Dendritic cell treated with granulocyte-macrophage colony-stimulating factor and Interleukin-4, amounts not matched to agents 40 ng/mL and 50 ng/mL, for 4 days (primary cell): ENCODE measurements around the gene PRR36.
"Not testable (repeated sequence)": the region's sequence is repeated elsewhere in the genome, so short reads cannot be mapped to it uniquely, and the experiment has no call there.

Experiments
- H3K27ac Mint-ChIP-seq: one replicate; pipeline ENCODE4 v1.8.0; 2022; ENCODE audit warnings: mild to moderate bottlenecking, mixed read lengths
- H3K27me3 Mint-ChIP-seq: one replicate; pipeline ENCODE4 v1.8.0; 2022; ENCODE audit warnings: mild to moderate bottlenecking, mixed read lengths
- H3K36me3 Mint-ChIP-seq: one replicate; pipeline ENCODE4 v1.8.0; 2022; ENCODE audit warnings: low read depth, mixed read lengths
- H3K4me1 Mint-ChIP-seq: one replicate; pipeline ENCODE4 v1.8.0; 2022; ENCODE audit warnings: low read depth, mixed read lengths
- H3K4me3 Mint-ChIP-seq: one replicate; pipeline ENCODE4 v1.8.0; 2022; ENCODE audit warnings: mild to moderate bottlenecking, moderate library complexity, mixed read lengths
- H3K9me3 Mint-ChIP-seq: one replicate; pipeline ENCODE4 v1.8.0; 2022; ENCODE audit warnings: mixed read lengths
- intact Hi-C: fragments of 100-400 bp; cut with micrococcal nuclease; formaldehyde crosslinking; loops from one replicate; pipeline ENCODE4 v1.15.0; 2022

The PRR36 gene

GRCh38 chr19:7874076-7874896 is at the start of gene PRR36:
Gene PRR36 (minus strand): TSS chr19:7874390. CDS start chr19:7873689, 701 bp downstream.
- peaks cover 60% of the 10 kb centered on the region for H3K27me3 Mint-ChIP-seq
- H3K4me3 Mint-ChIP-seq: peak within 1 kb of the TSS; percentile 46
- intact Hi-C loops: no loop called here
- H3K36me3 Mint-ChIP-seq: no peaks in the 10 kb centered on the region
- H3K27ac Mint-ChIP-seq: no peak within 1 kb of the TSS
- peaks cover 39% of the 10 kb centered on the region for H3K4me1 Mint-ChIP-seq
- no peaks in the 10 kb centered on the region for H3K9me3 Mint-ChIP-seq

GRCh38 chr19:7923295-7924191 is 49.4 kb upstream of the PRR36 start:
- H3K9me3 Mint-ChIP-seq: no peaks in the 10 kb centered on the region
- H3K4me3 Mint-ChIP-seq: no peak overlapping the region
- peak overlapping the region; percentile 60 for H3K27ac Mint-ChIP-seq
- intact Hi-C loops: loop anchor here (2.0 to 10.0 kb wide), 2 partner anchors 71 to 239 kb away; partner anchors contain the start of gene TRAPPC5
- peaks cover 73% of the 10 kb centered on the region for H3K4me1 Mint-ChIP-seq
- H3K27me3 Mint-ChIP-seq: peaks cover 39% of the 10 kb centered on the region
- H3K36me3 Mint-ChIP-seq: peaks cover 52% of the 10 kb centered on the region

- no peaks in the 10 kb centered on the region for H3K9me3 Mint-ChIP-seq
- H3K27me3 Mint-ChIP-seq: peaks cover 46% of the 10 kb centered on the region
- H3K4me3 Mint-ChIP-seq: peak overlapping the region; percentile 23
- H3K36me3 Mint-ChIP-seq: peaks cover 45% of the 10 kb centered on the region
- H3K27ac Mint-ChIP-seq: no peak overlapping the region
- intact Hi-C loops: loop anchor here (10.0 kb wide), 1 partner anchor 238 kb away; the partner anchor contains the start of gene TRAPPC5
- peaks cover 79% of the 10 kb centered on the region for H3K4me1 Mint-ChIP-seq
These were observed 48.6 kb upstream of the PRR36 start for GRCh38 chr19:7922836-7923195.

- Mint-ChIP-seq H3K36me3 (peaks cover 39% of the 10 kb centered on the region), H3K4me3 (peak overlapping the region; percentile 87), H3K27ac (peak overlapping the region; percentile 94), H3K27me3 (peaks cover 51% of the 10 kb centered on the region), H3K4me1 (peaks cover 80% of the 10 kb centered on the region), H3K9me3 (no peaks in the 10 kb centered on the region)
- intact Hi-C loops: loop anchor here (2.0 to 10.0 kb wide), 2 partner anchors 19 to 237 kb away; partner anchors contain the start of genes MAP2K7 and TRAPPC5
These were observed 48.0 kb upstream of the PRR36 start for GRCh38 chr19:7921967-7922835.

- no peaks in the 10 kb centered on the region for H3K9me3 Mint-ChIP-seq
- peaks cover 57% of the 10 kb centered on the region for H3K27me3 Mint-ChIP-seq
- intact Hi-C loops: loop anchor here (2.0 to 10.0 kb wide), 2 partner anchors 19 to 237 kb away; partner anchors contain the start of genes MAP2K7 and TRAPPC5
- H3K27ac Mint-ChIP-seq: peak overlapping the region; percentile 94
- peaks cover 80% of the 10 kb centered on the region for H3K4me1 Mint-ChIP-seq
- peak overlapping the region; percentile 87 for H3K4me3 Mint-ChIP-seq
- peaks cover 31% of the 10 kb centered on the region for H3K36me3 Mint-ChIP-seq
These were observed 47.2 kb upstream of the PRR36 start for GRCh38 chr19:7921302-7921966.

GRCh38 chr19:7920519-7921301 is 46.5 kb upstream of the PRR36 start:
- Mint-ChIP-seq H3K4me1 (peaks cover 81% of the 10 kb centered on the region), H3K4me3 (peak overlapping the region; percentile 87), H3K36me3 (peaks cover 30% of the 10 kb centered on the region), H3K27ac (peak overlapping the region; percentile 94), H3K9me3 (no peaks in the 10 kb centered on the region), H3K27me3 (peaks cover 60% of the 10 kb centered on the region)
- intact Hi-C loops: loop anchor here (2.0 to 10.0 kb wide), 2 partner anchors 18 to 236 kb away; partner anchors contain the start of genes MAP2K7 and TRAPPC5

- intact Hi-C loops: loop anchor here (2.0 to 10.0 kb wide), 2 partner anchors 17 to 235 kb away; partner anchors contain the start of genes MAP2K7 and TRAPPC5
- Mint-ChIP-seq H3K4me3 (peak within 1 kb of the TSS; percentile 87), H3K27me3 (peaks cover 66% of the 10 kb centered on the region), H3K4me1 (peaks cover 82% of the 10 kb centered on the region), H3K27ac (peak within 1 kb of the TSS; percentile 94), H3K36me3 (peaks cover 30% of the 10 kb centered on the region), H3K9me3 (no peaks in the 10 kb centered on the region)
These were observed 45.7 kb upstream of the PRR36 start, which contains the start of gene SNAPC2 for GRCh38 chr19:7919610-7920518. Gene SNAPC2 (plus strand): TSS chr19:7920338. CDS start chr19:7920367, 29 bp downstream.

GRCh38 chr19:7918615-7919421 is 44.6 kb upstream of the PRR36 start:
- intact Hi-C loops: no loop called here
- Mint-ChIP-seq H3K9me3 (no peaks in the 10 kb centered on the region), H3K4me3 (peak overlapping the region; percentile 87), H3K27me3 (peaks cover 66% of the 10 kb centered on the region), H3K4me1 (peaks cover 72% of the 10 kb centered on the region), H3K27ac (peak overlapping the region; percentile 94), H3K36me3 (peaks cover 36% of the 10 kb centered on the region)

GRCh38 chr19:7918062-7918614 is 43.9 kb upstream of the PRR36 start:
- intact Hi-C loops, H3K9me3 Mint-ChIP-seq: not testable (repeated sequence)
- peaks cover 38% of the 10 kb centered on the region for H3K36me3 Mint-ChIP-seq
- H3K27ac Mint-ChIP-seq: peak overlapping the region; percentile 62
- H3K4me3 Mint-ChIP-seq: peak overlapping the region; percentile 65
- H3K4me1 Mint-ChIP-seq: peaks cover 65% of the 10 kb centered on the region
- peaks cover 66% of the 10 kb centered on the region for H3K27me3 Mint-ChIP-seq

GRCh38 chr19:7917267-7918061 is 43.3 kb upstream of the PRR36 start:
- H3K27me3 Mint-ChIP-seq: peaks cover 69% of the 10 kb centered on the region
- intact Hi-C loops: no loop called here
- H3K36me3 Mint-ChIP-seq: peaks cover 38% of the 10 kb centered on the region
- H3K27ac Mint-ChIP-seq: peak overlapping the region; percentile 62
- peak overlapping the region; percentile 65 for H3K4me3 Mint-ChIP-seq
- H3K4me1 Mint-ChIP-seq: peaks cover 68% of the 10 kb centered on the region
- H3K9me3 Mint-ChIP-seq: no peaks in the 10 kb centered on the region
